SK-N-SH (cell line): ENCODE data around the gene AUH. TPM values are rescaled to one million over a fixed set of nuclear protein-coding genes. Genes with fewer than 3 reads are reported as not detected.

Experiments used
- CTCF ChIA-PET: fragments of 300-600, 350-600 bp; formaldehyde crosslinking; extraction: SDS; loops from one replicate; lab custom pipeline; 2021; lab: Yijun Ruan, JAX
- POLR2A ChIA-PET: fragments of 350-600 bp; sonication (Branson Sonifier 250); formaldehyde crosslinking; extraction: SDS; loops from one replicate; lab custom pipeline; 2020; ENCODE audit warnings: antibody characterized with exemption, inconsistent platforms; lab: Yijun Ruan, JAX
- DNase-seq: peaks from one replicate; pipeline ENCODE4 v3.0.0; 2012
- H2AFZ ChIP-seq: fragments of 200-600 bp; sonication (generic); 2 replicates; pipeline ENCODE4 v1.8.1; 2016; ENCODE audit warnings: antibody characterized with exemption, mild to moderate bottlenecking, low read depth
- H3F3A ChIP-seq: fragments of 200-600 bp; sonication (generic); replicated peaks from 2 replicates; pipeline ENCODE3; 2016; ENCODE audit warnings: antibody characterized with exemption, mild to moderate bottlenecking; ENCODE audit not compliant: insufficient read depth
- H3K27ac ChIP-seq, 2 experiments: fragments of 200-500 bp in 1 of 2; fragments of 200-600 bp in 1 of 2; sonication (Bioruptor generic) in 1 of 2; sonication (generic), shearing (Covaris generic) in 1 of 2; 2 replicates each; pipeline versions ENCODE4 v1.5.1 to v1.6.1; 2014 to 2016; ENCODE audit warnings: low read depth in 2 of 2, inconsistent platforms in 1 of 2, low read length in 1 of 2, mild to moderate bottlenecking in 1 of 2, mixed read lengths in 1 of 2
- H3K27me3 ChIP-seq: fragments of 200-600 bp; sonication (generic), shearing (Covaris generic); 2 replicates; pipeline ENCODE4 v1.6.1; 2016; ENCODE audit warnings: mixed run types; ENCODE audit not compliant: insufficient read depth
- H3K36me3 ChIP-seq, 2 experiments: fragments of 200-500 bp in 1 of 2; fragments of 200-600 bp in 1 of 2; sonication (Bioruptor generic) in 1 of 2; sonication (generic) in 1 of 2; replicated peaks in 1 of 2; 2 replicates each; pipeline versions ENCODE3 to v1.5.1; 2014 to 2016; ENCODE audit warnings: low read length in 1 of 2, mild to moderate bottlenecking in 1 of 2; ENCODE audit not compliant: insufficient read depth in 2 of 2, control insufficient read depth in 1 of 2
- H3K4me1 ChIP-seq, 2 experiments: fragments of 200-500 bp in 1 of 2; fragments of 200-600 bp in 1 of 2; sonication (Bioruptor generic) in 1 of 2; sonication (generic), shearing (Covaris generic) in 1 of 2; 2 replicates each; pipeline versions ENCODE4 v1.5.1 to v1.6.1; 2014 to 2016; ENCODE audit warnings: low read depth in 1 of 2, low read length in 1 of 2, mixed run types in 1 of 2; ENCODE audit not compliant: insufficient read depth in 2 of 2, control insufficient read depth in 1 of 2
- H3K4me2 ChIP-seq: fragments of 200-600 bp; sonication (generic), shearing (Covaris generic); 2 replicates; pipeline ENCODE4 v1.6.1; 2017; ENCODE audit warnings: mixed run types
- H3K4me3 ChIP-seq, 2 experiments: fragments of 200-500 bp in 1 of 2; fragments of 200-600 bp in 1 of 2; sonication (Bioruptor generic) in 1 of 2; sonication (generic), shearing (Covaris generic) in 1 of 2; 2 replicates each; pipeline versions ENCODE4 v1.5.1 to v1.8.1; 2014 to 2016; ENCODE audit warnings: low read depth in 2 of 2, inconsistent platforms in 1 of 2, low read length in 1 of 2, mild to moderate bottlenecking in 1 of 2, mixed read lengths in 1 of 2, moderate library complexity in 1 of 2
- H3K79me2 ChIP-seq: fragments of 200-600 bp; sonication (generic); 2 replicates; pipeline ENCODE4 v1.8.1; 2017; ENCODE audit warnings: mild to moderate bottlenecking; ENCODE audit not compliant: insufficient read depth
- H3K9ac ChIP-seq: fragments of 200-600 bp; sonication (generic); 2 replicates; pipeline ENCODE4 v1.6.1; 2017; ENCODE audit warnings: mixed run types
- H3K9me2 ChIP-seq: fragments of 200-600 bp; sonication (generic); 2 replicates; pipeline ENCODE4 v1.6.1; 2017; ENCODE audit warnings: mixed run types
- H3K9me3 ChIP-seq: fragments of 200-600 bp; sonication (generic); 2 replicates; pipeline ENCODE4 v1.6.1; 2017; ENCODE audit warnings: mixed run types, mild to moderate bottlenecking, moderate library complexity
- H4K20me1 ChIP-seq: fragments of 200-600 bp; sonication (generic); 2 replicates; pipeline ENCODE4 v1.6.1; 2017; ENCODE audit warnings: mild to moderate bottlenecking, mixed run types; ENCODE audit not compliant: insufficient read depth
- CTCF ChIP-seq: fragments of 200-600 bp; sonication (generic); IDR thresholded peaks from 2 replicates; pipeline ENCODE4 v1.6.1; 2017; ENCODE audit warnings: antibody characterized with exemption, mild to moderate bottlenecking, moderate library complexity
- ELF1 ChIP-seq: IDR thresholded peaks from 2 replicates; pipeline ENCODE4 v1.4.0; 2012
- EP300 ChIP-seq, 2 experiments: IDR thresholded peaks; 2 replicates each; pipeline versions ENCODE4 v1.4.0 to v1.6.1; 2012; ENCODE audit warnings: borderline replicate concordance in 1 of 2, low read depth in 1 of 2, low read length in 1 of 2
- EZH2phosphoT487 ChIP-seq: fragments of 200-600 bp; sonication (generic); IDR thresholded peaks from 2 replicates; pipeline ENCODE4 v1.6.1; 2017; ENCODE audit warnings: low read depth, mixed run types, mild to moderate bottlenecking, antibody characterized with exemption, moderate library complexity, borderline replicate concordance
- FOSL2 ChIP-seq: IDR thresholded peaks from 2 replicates; pipeline ENCODE4 v1.4.0; 2012; ENCODE audit warnings: low read depth, mild to moderate bottlenecking, moderate library complexity, borderline replicate concordance
- GATA2 ChIP-seq: sonication (generic); formaldehyde crosslinking; IDR thresholded peaks from 2 replicates; pipeline ENCODE4 v1.5.0; 2020; ENCODE audit warnings: mild to moderate bottlenecking, missing genetic modification reagents
- MEF2A ChIP-seq: IDR thresholded peaks from 2 replicates; pipeline ENCODE4 v1.4.0; 2012; ENCODE audit warnings: low read depth, borderline replicate concordance
- NRF1 ChIP-seq: IDR thresholded peaks from 2 replicates; pipeline ENCODE4 v1.6.1; 2012; ENCODE audit warnings: low read depth, mild to moderate bottlenecking, low read length
- POLR2AphosphoS5 ChIP-seq: IDR thresholded peaks from 2 replicates; pipeline ENCODE4 v1.6.1; 2012; ENCODE audit warnings: low read depth, low read length
- RFX5 ChIP-seq: IDR thresholded peaks from 2 replicates; pipeline ENCODE4 v1.6.1; 2012; ENCODE audit warnings: mild to moderate bottlenecking, improper control_type of control experiment, low read length
- TAF1 ChIP-seq: IDR thresholded peaks from 2 replicates; pipeline ENCODE4 v1.6.1; 2012; ENCODE audit warnings: low read depth, mild to moderate bottlenecking, low read length, moderate library complexity, borderline replicate concordance
- TCF12 ChIP-seq: IDR thresholded peaks from 2 replicates; pipeline ENCODE4 v1.4.0; 2012
- TEAD4 ChIP-seq: IDR thresholded peaks from 2 replicates; pipeline ENCODE4 v1.4.0; 2012; ENCODE audit warnings: mild to moderate bottlenecking, borderline replicate concordance; ENCODE audit not compliant: insufficient read depth
- WGBS: methylation state at CpG from one replicate; pipeline ENCODE4 v1.1.6; 2017; ENCODE audit warnings: low lambda C conversion rate; 5-methylcytosine and 5-hydroxymethylcytosine counted together
- polyA plus RNA-seq, 3 experiments: library from polyadenylated mRNA; depleted of rRNA; stranded (reverse); fragments of >200 nt; gene quantifications; 2 replicates each; pipeline ENCODE4 v1.2.3, GENCODE V29; 2012
- TF ChIP-seq, protein P1 (sequence below): IDR thresholded peaks from 2 replicates; pipeline ENCODE4 v1.6.1; 2012; ENCODE audit warnings: mild to moderate bottlenecking, low read depth, low read length, moderate library complexity
- TF ChIP-seq, protein P2 (sequence below): IDR thresholded peaks from 2 replicates; pipeline ENCODE4 v1.4.0; 2012; ENCODE audit warnings: low read depth, borderline replicate concordance

Gene AUH
- polyA plus RNA-seq, 1 of the 3 experiments (the other 2 are of a cell fraction), result 7.6 TPM

DNA sequence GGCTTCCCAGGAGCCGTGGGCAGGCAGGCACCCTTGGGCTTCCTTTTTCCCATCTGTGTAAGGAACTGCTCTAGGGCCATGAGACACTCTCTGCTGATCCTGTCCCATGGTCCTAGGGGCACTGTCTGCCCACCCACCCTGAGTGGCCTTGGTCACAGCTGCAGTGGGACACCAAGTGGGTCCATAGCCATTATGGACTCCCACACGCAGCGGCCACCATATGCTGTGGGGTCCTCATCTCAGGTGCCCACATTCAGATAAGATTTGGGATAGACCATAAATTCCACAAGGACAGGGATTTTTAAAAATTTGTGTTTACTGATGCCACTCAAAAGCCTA is 180.8 kb downstream of the AUH start (continued):
- TF ChIP-seq, protein P1, sequence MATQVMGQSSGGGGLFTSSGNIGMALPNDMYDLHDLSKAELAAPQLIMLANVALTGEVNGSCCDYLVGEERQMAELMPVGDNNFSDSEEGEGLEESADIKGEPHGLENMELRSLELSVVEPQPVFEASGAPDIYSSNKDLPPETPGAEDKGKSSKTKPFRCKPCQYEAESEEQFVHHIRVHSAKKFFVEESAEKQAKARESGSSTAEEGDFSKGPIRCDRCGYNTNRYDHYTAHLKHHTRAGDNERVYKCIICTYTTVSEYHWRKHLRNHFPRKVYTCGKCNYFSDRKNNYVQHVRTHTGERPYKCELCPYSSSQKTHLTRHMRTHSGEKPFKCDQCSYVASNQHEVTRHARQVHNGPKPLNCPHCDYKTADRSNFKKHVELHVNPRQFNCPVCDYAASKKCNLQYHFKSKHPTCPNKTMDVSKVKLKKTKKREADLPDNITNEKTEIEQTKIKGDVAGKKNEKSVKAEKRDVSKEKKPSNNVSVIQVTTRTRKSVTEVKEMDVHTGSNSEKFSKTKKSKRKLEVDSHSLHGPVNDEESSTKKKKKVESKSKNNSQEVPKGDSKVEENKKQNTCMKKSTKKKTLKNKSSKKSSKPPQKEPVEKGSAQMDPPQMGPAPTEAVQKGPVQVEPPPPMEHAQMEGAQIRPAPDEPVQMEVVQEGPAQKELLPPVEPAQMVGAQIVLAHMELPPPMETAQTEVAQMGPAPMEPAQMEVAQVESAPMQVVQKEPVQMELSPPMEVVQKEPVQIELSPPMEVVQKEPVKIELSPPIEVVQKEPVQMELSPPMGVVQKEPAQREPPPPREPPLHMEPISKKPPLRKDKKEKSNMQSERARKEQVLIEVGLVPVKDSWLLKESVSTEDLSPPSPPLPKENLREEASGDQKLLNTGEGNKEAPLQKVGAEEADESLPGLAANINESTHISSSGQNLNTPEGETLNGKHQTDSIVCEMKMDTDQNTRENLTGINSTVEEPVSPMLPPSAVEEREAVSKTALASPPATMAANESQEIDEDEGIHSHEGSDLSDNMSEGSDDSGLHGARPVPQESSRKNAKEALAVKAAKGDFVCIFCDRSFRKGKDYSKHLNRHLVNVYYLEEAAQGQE, result no peak
- TF ChIP-seq RFX5 (no peak), FOSL2 (no peak), NRF1 (no peak), CTCF (no peak), TAF1 (no peak)
- TF ChIP-seq, protein P2, sequence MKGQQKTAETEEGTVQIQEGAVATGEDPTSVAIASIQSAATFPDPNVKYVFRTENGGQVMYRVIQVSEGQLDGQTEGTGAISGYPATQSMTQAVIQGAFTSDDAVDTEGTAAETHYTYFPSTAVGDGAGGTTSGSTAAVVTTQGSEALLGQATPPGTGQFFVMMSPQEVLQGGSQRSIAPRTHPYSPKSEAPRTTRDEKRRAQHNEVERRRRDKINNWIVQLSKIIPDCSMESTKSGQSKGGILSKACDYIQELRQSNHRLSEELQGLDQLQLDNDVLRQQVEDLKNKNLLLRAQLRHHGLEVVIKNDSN, result no peak

- Histone ChIP-seq H3K4me2 (no peak overlapping the region), H3K27me3 (no peaks in the 10 kb centered on the region), H3K36me3 (no peaks in the 10 kb centered on the region), H2AFZ (no peak overlapping the region), H3K9me3 (no peaks in the 10 kb centered on the region), H3K27ac (no peak overlapping the region), H3K4me1 (no peaks in the 10 kb centered on the region), H3K4me3 (no peak overlapping the region), H4K20me1 (no peaks in the 10 kb centered on the region), H3K79me2 (no peaks in the 10 kb centered on the region), H3K9me2 (no peaks in the 10 kb centered on the region), H3K9ac (no peak overlapping the region), H3F3A (no peaks in the 10 kb centered on the region)
- TF ChIP-seq EZH2phosphoT487 (no peak), GATA2 (no peak), ELF1 (no peak), TEAD4 (no peak), MEF2A (no peak), TCF12 (no peak), POLR2AphosphoS5 (no peak), RFX5 (no peak), EP300 (IDR thresholded peaks at IDR 0.05; ENCODE audit: borderline replicate concordance in 1 of 2, low read depth in 1 of 2, low read length in 1 of 2) (no peak)
- CTCF ChIA-PET, result no interaction called here
- POLR2A ChIA-PET, result no interaction called here
- WGBS, result 86% methylated on average over 5 of the region's 16 CpGs
- DNase-seq, result no peak
Observed at GRCh38 chr9:91180240-91180929, 181.3 kb downstream of the AUH start.
